ENCODE results near the gene TRIM34. TPM values are rescaled to one million over a fixed set of nuclear protein-coding genes. Genes with fewer than 3 reads are reported as not detected.
"Not testable (repeated sequence)": the region's sequence is repeated elsewhere in the genome, so short reads cannot be mapped to it uniquely, and the experiment has no call there.

The TRIM34 gene
- total and polyA plus RNA-seq, 7 donors, result 3.5 to 10.2 (median 7.4) TPM

- TF ChIP-seq POLR2AphosphoS5 (IDR thresholded peaks at IDR 0.05) (no peak), CTCF (IDR thresholded peaks at IDR 0.05) (no peak), EP300 (IDR thresholded peaks at IDR 0.05) (no peak), POLR2A (IDR thresholded peaks at IDR 0.05) (no peak)
- Histone ChIP-seq H3K36me3 (peaks cover 0 to 41% (median 12%) of the 10 kb centered on the region in 4 donors), H3K4me1 (no peaks in the 10 kb centered on the region), H3K27me3 (no peaks in the 10 kb centered on the region), H3K9me3 (no peaks in the 10 kb centered on the region), H3K27ac (no peak overlapping the region), H3K4me3 (no peak overlapping the region)
- intact Hi-C loops (cut with DNase I), result no loop called here
- no peak for DNase-seq
- 97 to 98% methylated on average over 4 of the region's 4 CpGs for WGBS, 2 donors
These were observed 49.6 kb downstream of the TRIM34 start for GRCh38 chr11:5674391-5674790.

GRCh38 chr11:5679811-5680210, 55.0 kb downstream of the TRIM34 start:
- Histone ChIP-seq H3K27ac (no peak overlapping the region), H3K4me3 (no peak overlapping the region), H3K36me3 (peaks cover 0 to 30% (median 14%) of the 10 kb centered on the region in 4 donors), H3K27me3 (no peaks in the 10 kb centered on the region), H3K9me3 (no peaks in the 10 kb centered on the region), H3K4me1 (peaks cover 0 to 22% (median 13%) of the 10 kb centered on the region in 4 donors)
- WGBS, 2 donors, result 96% methylated on average over 7 of the region's 7 CpGs
- intact Hi-C loops (cut with DNase I), result loop anchor here (5.0 to 10.0 kb wide), 2 partner anchors 127 to 795 kb away; partner anchors contain the start of genes OR52N2 and TRIM3
- TF ChIP-seq EP300 (IDR thresholded peaks at IDR 0.05), result no peak
- TF ChIP-seq POLR2A (IDR thresholded peaks at IDR 0.05), result no peak
- no peak for TF ChIP-seq POLR2AphosphoS5 (IDR thresholded peaks at IDR 0.05)
- TF ChIP-seq CTCF (IDR thresholded peaks at IDR 0.05), result no peak
- no peak for DNase-seq

GRCh38 chr11:5682890-5683441, 58.2 kb downstream of the TRIM34 start:
- DNase-seq, H3K9me3 ChIP-seq, H3K27me3 ChIP-seq, H3K4me3 ChIP-seq: not testable (repeated sequence)
- peaks cover 0 to 22% (median 11%) of the 10 kb centered on the region in 4 donors for H3K36me3 ChIP-seq
- H3K4me1 ChIP-seq, result peaks cover 0 to 27% (median 17%) of the 10 kb centered on the region in 4 donors
- intact Hi-C loops (cut with DNase I), result loop anchor here (5.0 to 10.0 kb wide), 2 partner anchors 124 to 792 kb away; partner anchors contain the start of genes OR52N2 and TRIM3
- peak overlapping the region in 2 of 4 donors; percentile 89 to 91 for H3K27ac ChIP-seq
- WGBS, 2 donors, result 85 to 96% methylated on average over 33 of the region's 33 CpGs

- not testable (repeated sequence) for DNase-seq, H3K9me3 ChIP-seq, H3K27me3 ChIP-seq
- intact Hi-C loops (cut with DNase I), result loop anchor here (2.0 to 10.0 kb wide), 3 partner anchors 85 to 791 kb away; partner anchors contain the start of genes OR52N2 and TRIM3
- 49 to 70% methylated on average over 7 of the region's 7 CpGs for WGBS, 2 donors
- H3K27ac ChIP-seq, result peak overlapping the region; percentile 89 to 93 (median 90)
- peak in 3 of 4 donors; percentile 59 to 69 (median 61) for TF ChIP-seq POLR2AphosphoS5 (IDR thresholded peaks at IDR 0.05)
- TF ChIP-seq POLR2A (IDR thresholded peaks at IDR 0.05), result peak in 1 of 2 donors; percentile 26
- peaks cover 0 to 27% (median 17%) of the 10 kb centered on the region in 4 donors for H3K4me1 ChIP-seq
- peak overlapping the region; percentile 24 to 53 (median 49) for H3K4me3 ChIP-seq
- peaks cover 0 to 17% (median 8%) of the 10 kb centered on the region in 4 donors for H3K36me3 ChIP-seq
These were observed 58.8 kb downstream of the TRIM34 start for GRCh38 chr11:5683620-5684019.

GRCh38 chr11:5684036-5684645, 59.3 kb downstream of the TRIM34 start:
- intact Hi-C loops (cut with DNase I), result loop anchor here (2.0 to 10.0 kb wide), 3 partner anchors 85 to 791 kb away; partner anchors contain the start of genes OR52N2 and TRIM3

More at GRCh38 chr11:5684036-5684645, 59.3 kb downstream of the TRIM34 start:
- DNase-seq, result no peak
- H3K4me3 ChIP-seq, result peak overlapping the region; percentile 24 to 53 (median 49)
- WGBS, 2 donors, result 26 to 31% methylated on average over 6 to 8 of the region's 8 CpGs
- H3K27ac ChIP-seq, result peak overlapping the region; percentile 89 to 93 (median 90)
- H3K9me3 ChIP-seq, result no peaks in the 10 kb centered on the region
- H3K36me3 ChIP-seq, result peaks cover 0 to 12% (median 5%) of the 10 kb centered on the region in 4 donors
- no peak for TF ChIP-seq POLR2AphosphoS5 (IDR thresholded peaks at IDR 0.05)
- no peak for TF ChIP-seq EP300 (IDR thresholded peaks at IDR 0.05)
- TF ChIP-seq POLR2A (IDR thresholded peaks at IDR 0.05), result no peak
- no peak for TF ChIP-seq CTCF (IDR thresholded peaks at IDR 0.05)
- H3K27me3 ChIP-seq, result no peaks in the 10 kb centered on the region
- H3K4me1 ChIP-seq, result peaks cover 0 to 31% (median 23%) of the 10 kb centered on the region in 4 donors

All from sigmoid colon (tissue), 7 donors.